HG02870 (cell line): ENCODE measurements around the gene MED4.

Source experiments
- ATAC-seq: cut with Tn5 transposase; IDR thresholded peaks from one replicate; pipeline ENCODE4 v1.9.1; 2021; ENCODE audit warnings: mild to moderate bottlenecking, moderate library complexity; ENCODE audit not compliant: unreplicated experiment

The MED4 gene

DNA sequence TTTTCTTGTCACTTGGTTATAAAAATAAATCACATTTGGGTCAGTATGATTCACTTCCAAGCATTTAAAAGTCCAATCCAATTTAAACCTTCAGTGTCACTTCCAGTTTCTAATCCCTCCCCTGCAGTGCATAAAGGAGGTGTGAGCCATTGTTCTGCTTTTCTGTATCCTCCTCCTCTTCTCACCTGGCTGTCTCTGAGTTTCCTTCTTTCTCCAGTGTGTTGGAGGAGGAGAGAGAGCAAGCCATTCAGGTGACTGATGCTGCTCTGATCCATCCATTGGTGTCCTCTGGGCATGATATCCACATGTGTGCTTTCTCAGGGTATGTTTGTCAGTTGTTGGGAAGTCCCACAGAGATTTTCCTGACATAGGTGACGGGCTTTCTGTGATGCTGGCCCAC is 56.1 kb downstream of the MED4 start:
- ATAC-seq: no peak

DNA sequence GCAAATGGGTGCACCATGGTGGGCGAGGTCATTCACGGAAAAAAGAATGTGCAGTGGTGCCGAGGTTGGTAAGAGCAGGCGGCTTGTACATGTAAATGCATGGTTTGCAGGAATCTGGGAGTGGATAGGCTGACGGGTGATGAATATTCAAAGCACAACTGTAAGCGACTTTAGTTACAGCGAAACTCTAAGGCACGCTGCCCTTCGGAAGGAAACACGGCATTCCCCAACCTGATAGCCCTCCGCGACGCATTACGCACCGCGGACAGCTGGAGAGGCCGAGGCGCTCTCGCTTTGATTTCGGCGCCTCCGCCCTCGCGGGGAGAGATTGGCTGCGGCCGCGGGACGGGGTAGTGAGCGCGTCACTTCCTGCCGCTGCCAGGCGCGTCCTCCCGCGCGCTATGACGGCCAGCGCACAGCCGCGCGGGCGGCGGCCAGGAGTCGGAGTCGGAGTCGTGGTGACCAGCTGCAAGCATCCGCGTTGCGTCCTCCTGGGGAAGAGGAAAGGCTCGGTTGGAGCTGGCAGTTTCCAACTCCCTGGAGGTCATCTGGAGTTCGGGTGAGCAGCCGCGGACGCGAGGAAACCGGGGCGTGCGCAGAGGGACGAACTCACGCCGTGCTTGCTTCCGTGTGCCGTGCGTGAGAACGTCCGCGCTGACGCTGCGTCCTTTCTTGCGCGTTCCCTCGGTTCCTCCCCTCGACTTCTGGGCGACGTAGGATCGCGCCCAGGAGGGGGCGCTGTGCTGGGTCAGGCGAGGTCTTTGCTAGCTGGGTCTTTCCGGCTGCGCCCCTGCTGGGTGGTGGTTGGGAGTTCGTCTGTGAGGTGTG is 57.3 kb downstream of the MED4 start, which contains the start of gene NUDT15:
Gene NUDT15 (plus strand): TSS at position 381 of the 828 bp plus-strand sequence. CDS start 21 bp downstream, at position 402.
- peak; percentile 89 for ATAC-seq

DNA sequence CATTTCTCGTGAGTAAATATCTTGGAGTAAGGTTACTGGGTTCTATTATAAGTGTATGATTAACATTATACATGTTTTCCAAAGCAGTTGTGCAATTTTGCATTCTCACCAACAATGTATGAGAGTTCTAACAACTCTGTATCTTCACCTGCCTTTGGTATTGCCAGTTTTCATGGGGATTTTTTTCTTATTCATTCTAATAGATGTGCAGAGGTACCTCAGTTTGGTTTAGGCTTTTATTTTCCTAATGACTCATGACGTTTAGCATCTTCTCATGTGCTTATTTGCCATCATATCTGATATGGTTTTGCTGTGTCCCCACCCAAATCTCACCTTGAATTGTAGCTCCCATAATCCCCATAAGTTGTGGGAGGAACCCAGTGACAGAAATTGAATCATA is 65.0 kb downstream of the MED4 start:
- no peak for ATAC-seq

DNA sequence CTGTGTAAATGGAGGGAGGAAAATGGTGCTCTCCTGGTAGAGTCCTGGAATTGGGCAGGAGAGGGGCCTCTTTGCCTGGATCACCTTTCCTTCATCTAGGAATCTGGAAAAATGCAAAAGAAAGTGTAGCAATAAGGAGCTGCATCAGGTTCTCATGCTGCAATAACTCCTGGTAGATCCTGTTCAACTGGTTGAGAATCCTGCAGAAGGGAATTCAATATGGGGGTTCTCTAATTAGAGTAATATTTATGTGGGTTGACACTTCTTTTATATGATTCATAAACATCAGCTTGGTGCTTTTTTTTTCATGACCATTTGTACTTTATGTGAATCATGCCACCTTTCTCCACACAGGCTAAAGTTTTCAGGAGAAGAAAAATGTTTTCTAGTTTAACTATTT is 66.8 kb downstream of the MED4 start:
- ATAC-seq: no peak
